Parathyroid adenoma (tissue), 2 donors: ENCODE results near the gene MESD.
A peak's percentile ranks its signal among the peaks of the same experiment; 100 is the strongest.

Experiments
- H2AFZ ChIP-seq: fragments of 300-600 bp; sonication (generic); one replicate; pipeline ENCODE4 v1.7.0; 2017; ENCODE audit warnings: antibody characterized with exemption, mild to moderate bottlenecking
- H3K27ac ChIP-seq: fragments of 300-600 bp; sonication (generic); one replicate; pipeline ENCODE4 v1.7.0; 2017
- H3K27me3 ChIP-seq: fragments of 300-600 bp; sonication (generic); one replicate; pipeline ENCODE4 v1.7.0; 2017; ENCODE audit warnings: low read length; ENCODE audit not compliant: control insufficient read depth, insufficient read depth
- H3K36me3 ChIP-seq: fragments of 300-600 bp; sonication (generic); one replicate; pipeline ENCODE4 v1.7.0; 2017; ENCODE audit warnings: low read length; ENCODE audit not compliant: control insufficient read depth, insufficient read depth
- H3K4me1 ChIP-seq: fragments of 300-600 bp; sonication (generic); one replicate; pipeline ENCODE4 v1.7.0; 2017; ENCODE audit warnings: control low read depth
- H3K4me2 ChIP-seq: fragments of 300-600 bp; sonication (generic); one replicate; pipeline ENCODE4 v1.7.0; 2017; ENCODE audit warnings: low read length
- H3K4me3 ChIP-seq: fragments of 300-600 bp; sonication (generic); one replicate; pipeline ENCODE4 v1.7.0; 2017; ENCODE audit warnings: low read depth, low read length
- H3K79me2 ChIP-seq: fragments of 300-600 bp; sonication (generic); one replicate; pipeline ENCODE4 v1.7.0; 2017; ENCODE audit warnings: control low read depth
- H3K9ac ChIP-seq: fragments of 300-600 bp; sonication (generic); one replicate; pipeline ENCODE4 v1.7.0; 2017; ENCODE audit warnings: mild to moderate bottlenecking
- H3K9me3 ChIP-seq: fragments of 300-600 bp; sonication (generic); one replicate; pipeline ENCODE4 v1.7.0; 2017; ENCODE audit warnings: low read length; ENCODE audit not compliant: control insufficient read depth
- CTCF ChIP-seq: fragments of 300-600 bp; sonication (generic); IDR thresholded peaks from one replicate; pipeline ENCODE4 v1.7.0; 2017; ENCODE audit warnings: antibody characterized with exemption, mild to moderate bottlenecking
- donor health status: primary hyperparathyroidism.

MESD gene

GRCh38 chr15:81026836-81027599, 37.4 kb upstream of the MESD start:
- no peaks in the 10 kb centered on the region for H3K4me1 ChIP-seq
- TF ChIP-seq CTCF: no peak
- H3K9me3 ChIP-seq: no peaks in the 10 kb centered on the region
- H3K4me2 ChIP-seq: no peak overlapping the region
- H3K27me3 ChIP-seq: no peaks in the 10 kb centered on the region
- no peaks in the 10 kb centered on the region for H3K36me3 ChIP-seq
- H3K27ac ChIP-seq: no peak overlapping the region
- no peak overlapping the region for H3K4me3 ChIP-seq
- H3K9ac ChIP-seq: no peak overlapping the region
- H3K79me2 ChIP-seq: no peaks in the 10 kb centered on the region
- no peak overlapping the region for H2AFZ ChIP-seq

GRCh38 chr15:81025721-81026370, 36.2 kb upstream of the MESD start:
- Histone ChIP-seq H3K36me3 (no peaks in the 10 kb centered on the region), H3K9ac (no peak overlapping the region), H3K9me3 (no peaks in the 10 kb centered on the region), H3K27ac (no peak overlapping the region), H3K79me2 (no peaks in the 10 kb centered on the region), H2AFZ (no peak overlapping the region), H3K4me3 (no peak overlapping the region), H3K27me3 (no peaks in the 10 kb centered on the region), H3K4me1 (no peaks in the 10 kb centered on the region), H3K4me2 (no peak overlapping the region)
- TF ChIP-seq CTCF: no peak

GRCh38 chr15:81024936-81025335, 35.3 kb upstream of the MESD start:
- Histone ChIP-seq H3K4me1 (no peaks in the 10 kb centered on the region), H3K79me2 (no peaks in the 10 kb centered on the region), H3K9me3 (no peaks in the 10 kb centered on the region), H3K4me3 (no peak overlapping the region), H3K4me2 (no peak overlapping the region), H3K36me3 (no peaks in the 10 kb centered on the region), H3K27ac (no peak overlapping the region), H3K9ac (no peak overlapping the region), H3K27me3 (no peaks in the 10 kb centered on the region), H2AFZ (no peak overlapping the region)
- TF ChIP-seq CTCF: no peak

- Histone ChIP-seq H2AFZ (no peak overlapping the region), H3K4me3 (no peak overlapping the region), H3K79me2 (no peaks in the 10 kb centered on the region), H3K27me3 (no peaks in the 10 kb centered on the region), H3K9ac (no peak overlapping the region), H3K4me2 (no peak overlapping the region), H3K9me3 (no peaks in the 10 kb centered on the region), H3K27ac (peak overlapping the region; percentile 24), H3K4me1 (no peaks in the 10 kb centered on the region), H3K36me3 (no peaks in the 10 kb centered on the region)
- no peak for TF ChIP-seq CTCF
Observed at GRCh38 chr15:81024265-81024872, 34.8 kb upstream of the MESD start.
